ENCODE results near the gene IL17B. TPM values are rescaled to one million over a fixed set of nuclear protein-coding genes. Genes with fewer than 3 reads are reported as not detected.

IL17B gene
- total and polyA plus RNA-seq, 9 of the 15 experiments (the other 6 are each of a cell fraction or from before 2014, with no cell fraction given): 0.28 to 2.6 (median 0.53) TPM; not detected in 2

DNA sequence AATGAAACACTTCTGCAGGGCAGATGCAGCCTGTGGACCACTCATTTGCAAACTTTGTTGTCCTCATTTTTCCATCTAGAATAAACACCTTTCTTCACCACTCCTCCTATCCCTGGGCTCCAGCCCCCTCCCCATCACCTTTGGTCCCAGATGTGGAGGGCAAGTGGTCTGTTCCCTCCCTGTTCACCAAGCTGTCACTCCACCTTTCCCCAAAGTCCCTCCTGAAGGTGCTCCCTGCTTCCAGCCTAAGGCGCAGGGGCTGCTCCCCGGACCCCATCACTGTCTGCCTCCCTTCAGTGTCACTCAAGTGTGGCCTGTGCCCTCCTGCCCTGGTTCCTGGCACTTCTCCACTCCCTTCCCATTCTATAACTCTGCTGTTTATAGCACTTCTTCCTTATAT is 14.4 kb downstream of the IL17B start:
- intact Hi-C loops (cut with micrococcal nuclease): loop anchor here (5.0 kb wide), 2 partner anchors 68 to 198 kb away; no protein-coding TSS in a partner anchor
- FAIRE-seq: no peak
- no peaks in the 10 kb centered on the region for H3K9me3 ChIP-seq (replicated peaks; ENCODE audit: control insufficient read depth, insufficient read depth, low read depth, low read length)
- no peaks in the 10 kb centered on the region for H3K79me2 ChIP-seq (ENCODE audit: control insufficient read depth, insufficient read depth, low read length)
- no peak for DNase-seq (ENCODE audit: extremely low read depth in 1 of 4, low spot score in 3 of 4)
- H3K4me3 ChIP-seq: no peak overlapping the region
- no peaks in the 10 kb centered on the region for H3K9me1 ChIP-seq (ENCODE audit: control insufficient read depth, insufficient read depth, low read length)
- POLR2A ChIA-PET: interaction anchor here (0.6 to 1.6 kb wide), 3 partner anchors 11 to 38 kb away, joined by 3 to 5 read pairs (median 3); no protein-coding TSS in a partner anchor
- no peak overlapping the region; a peak in 1 of 4 replicates for H3K9ac ChIP-seq (ENCODE audit: insufficient read depth in 1 of 2, low read depth in 2 of 2, low read length in 2 of 2)
- CTCF ChIA-PET (ENCODE audit: low intra/inter-chr PET ratio): no interaction called here
- no peak overlapping the region for H2AFZ ChIP-seq (ENCODE audit: low read depth, low read length)
- 79% methylated on average over 2 of the region's 2 CpGs for WGBS (ENCODE audit: insufficient coverage, low coverage, missing lambda C conversion rate)
- H4K20me1 ChIP-seq (replicated peaks; ENCODE audit: control insufficient read depth, insufficient read depth, low read length): no peaks in the 10 kb centered on the region
- in situ Hi-C loops (cut with MboI): no loop called here
- ATAC-seq: no peak
- H3K4me1 ChIP-seq (replicated peaks in 1 of 2; ENCODE audit: control insufficient read depth in 2 of 2, insufficient read depth in 2 of 2, low read length in 2 of 2): peaks cover 23 to 25% of the 10 kb centered on the region in 2 experiments; a peak in 4 of 5 replicates
- no peak overlapping the region for H3K4me2 ChIP-seq (ENCODE audit: insufficient read depth, low read length)
- no peaks in the 10 kb centered on the region for H3K36me3 ChIP-seq (ENCODE audit: control insufficient read depth, insufficient read depth, low read length)
- no peaks in the 10 kb centered on the region for H3K27me3 ChIP-seq (ENCODE audit: control insufficient read depth in 2 of 2, insufficient read depth in 2 of 2, low read length in 2 of 2)
- H3K27ac ChIP-seq (ENCODE audit: extremely low read depth, low read depth, low read length): no peak overlapping the region
- TF ChIP-seq ETS2 (tag; IDR thresholded peaks at IDR 0.05; ENCODE audit: borderline replicate concordance, poor library complexity, severe bottlenecking) (no peak), HDAC1 (IDR thresholded peaks at IDR 0.05) (no peak), PHB2 (IDR thresholded peaks at IDR 0.05; ENCODE audit: low read depth) (no peak), ZNF707 (CRISPR knock-in tag; conservative IDR thresholded peaks at IDR 0.05) (no peak), PRMT5 (CRISPR knock-in tag; IDR thresholded peaks at IDR 0.05) (no peak), MCM5 (IDR thresholded peaks at IDR 0.05; ENCODE audit: low read depth) (no peak)
- BruUV-seq (replicated peaks): no TSS peak

- intact Hi-C loops (cut with micrococcal nuclease): no loop called here
Measured at GRCh38 chr5:149363936-149364335, 15.2 kb downstream of the IL17B start.

More at GRCh38 chr5:149363936-149364335, 15.2 kb downstream of the IL17B start:
- Histone ChIP-seq H3K4me3 (no peak overlapping the region), H3K36me3 (ENCODE audit: control insufficient read depth, insufficient read depth, low read length) (no peaks in the 10 kb centered on the region), H3K27me3 (ENCODE audit: control insufficient read depth in 2 of 2, insufficient read depth in 2 of 2, low read length in 2 of 2) (no peaks in the 10 kb centered on the region), H3K79me2 (ENCODE audit: control insufficient read depth, insufficient read depth, low read length) (peaks cover 1% of the 10 kb centered on the region; the same call in 1 of the 3 replicates), H3K9me3 (replicated peaks; ENCODE audit: control insufficient read depth, insufficient read depth, low read depth, low read length) (no peaks in the 10 kb centered on the region), H4K20me1 (replicated peaks; ENCODE audit: control insufficient read depth, insufficient read depth, low read length) (no peaks in the 10 kb centered on the region), H3K9me1 (ENCODE audit: control insufficient read depth, insufficient read depth, low read length) (no peaks in the 10 kb centered on the region), H3K27ac (ENCODE audit: extremely low read depth, low read depth, low read length) (no peak overlapping the region), H3K4me2 (ENCODE audit: insufficient read depth, low read length) (no peak overlapping the region), H3K9ac (ENCODE audit: insufficient read depth in 1 of 2, low read depth in 2 of 2, low read length in 2 of 2) (peak overlapping the region in 1 of 2 experiments; percentile 27; a peak in 1 of 4 replicates), H2AFZ (ENCODE audit: low read depth, low read length) (no peak overlapping the region), H3K4me1 (replicated peaks in 1 of 2; ENCODE audit: control insufficient read depth in 2 of 2, insufficient read depth in 2 of 2, low read length in 2 of 2) (peaks cover 25 to 26% of the 10 kb centered on the region in 2 experiments; a peak in 4 of 5 replicates)
- no peak for DNase-seq (ENCODE audit: extremely low read depth in 1 of 4, low spot score in 3 of 4)
- no peak for ATAC-seq
- POLR2A ChIA-PET: interaction anchor here (0.8 to 1.6 kb wide), 3 partner anchors 9 to 101 kb away, joined by 3 read pairs; no protein-coding TSS in a partner anchor
- in situ Hi-C loops (cut with MboI): no loop called here
- CTCF ChIA-PET (ENCODE audit: low intra/inter-chr PET ratio): no interaction called here
- WGBS (ENCODE audit: insufficient coverage, low coverage, missing lambda C conversion rate): 69% methylated on average over 8 of the region's 9 CpGs
- BruUV-seq (replicated peaks): no TSS peak
- no peak for FAIRE-seq
- no peak for TF ChIP-seq ETS2 (tag; IDR thresholded peaks at IDR 0.05; ENCODE audit: borderline replicate concordance, poor library complexity, severe bottlenecking)
- no peak for TF ChIP-seq ZNF143 (CRISPR knock-in tag; IDR thresholded peaks at IDR 0.05)

Data from K562 (cell line).